ENCODE data around the gene THOC7.

The THOC7 gene

DNA sequence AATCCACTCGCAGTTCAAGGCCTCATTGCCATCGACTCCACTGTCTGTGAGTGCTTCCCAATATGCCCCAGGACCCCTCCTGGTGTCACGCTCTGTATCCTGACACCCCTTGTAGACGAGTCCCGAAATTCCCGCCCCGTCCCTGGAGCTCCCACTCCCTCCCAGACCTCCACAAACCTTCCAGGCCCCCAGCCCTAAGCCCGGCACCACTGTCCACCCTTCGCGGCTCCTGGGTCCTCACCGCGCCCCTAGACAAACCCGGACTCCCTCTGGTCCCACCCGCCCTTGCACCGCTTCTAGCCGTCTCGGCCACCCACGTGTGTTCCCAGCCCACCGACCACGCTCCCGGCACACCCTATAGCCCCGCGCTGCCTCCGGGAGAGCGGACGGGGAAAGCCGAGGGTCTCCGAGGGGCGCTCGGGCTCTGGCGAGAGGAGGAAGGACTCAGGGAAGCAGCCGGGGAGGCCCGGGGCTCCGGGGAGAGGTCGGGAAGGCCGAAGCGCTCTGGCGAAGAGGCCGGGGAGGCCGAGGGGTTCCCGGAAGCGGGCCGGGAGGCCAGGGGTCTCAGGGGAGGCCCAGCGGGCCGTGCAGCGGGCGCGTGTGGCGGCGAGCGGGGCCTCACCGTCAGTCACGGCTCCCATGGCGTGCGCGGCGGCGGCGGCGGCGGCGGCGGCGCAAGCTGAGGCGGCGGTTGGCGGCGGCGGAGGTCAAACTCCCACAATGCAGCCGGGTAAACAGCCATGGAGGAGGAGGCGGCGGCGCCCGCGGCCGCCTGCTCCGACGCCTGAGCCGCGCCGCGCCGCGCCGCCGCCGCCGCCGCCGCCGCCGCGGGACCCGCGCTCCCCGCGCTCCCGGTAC is at the start of gene THOC7, which contains the start of gene ATXN7:
Gene THOC7, minus strand, starts transcription at position 656 of the 858 bp plus-strand sequence. Its CDS starts 15 bp downstream, at position 641.
Gene ATXN7, plus strand, starts transcription at position 718 of the 858 bp plus-strand sequence. CDS start 48,732 bp downstream, outside the sequence.
- DNase-seq: peak; percentile 69

DNA sequence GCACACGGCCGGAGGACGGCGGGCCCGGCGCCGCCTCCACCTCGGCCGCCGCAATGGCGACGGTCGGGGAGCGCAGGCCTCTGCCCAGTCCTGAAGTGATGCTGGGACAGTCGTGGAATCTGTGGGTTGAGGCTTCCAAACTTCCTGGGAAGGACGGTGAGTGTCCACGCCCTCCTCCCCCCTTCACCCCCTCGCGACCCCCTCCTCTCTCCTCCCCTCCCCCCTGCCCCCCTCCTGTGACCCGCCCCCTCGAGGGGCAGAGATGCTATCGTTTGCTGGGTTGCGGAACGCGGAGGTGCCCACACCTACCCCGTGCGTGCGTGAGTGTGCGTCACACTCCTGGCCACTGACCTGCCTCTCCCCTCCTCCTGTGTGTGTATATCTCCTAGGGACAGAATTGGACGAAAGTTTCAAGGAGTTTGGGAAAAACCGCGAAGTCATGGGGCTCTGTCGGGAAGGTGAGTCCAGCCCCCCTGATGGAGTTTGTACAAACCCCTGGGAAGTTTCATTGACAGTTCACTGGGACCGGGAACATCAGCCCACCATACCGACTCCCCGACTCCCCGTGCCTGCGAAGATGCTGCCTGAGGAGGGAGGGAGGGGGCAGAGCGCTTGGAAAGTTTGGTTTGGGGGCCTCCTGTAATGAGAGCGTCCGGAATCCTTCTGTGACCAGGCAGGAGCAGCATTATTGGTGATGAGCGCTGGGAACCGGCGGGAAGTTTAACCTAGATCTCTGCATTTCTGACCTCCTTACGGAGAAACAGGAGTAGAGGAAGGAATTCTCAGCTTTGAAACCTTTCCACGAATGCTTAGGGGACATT is 49.4 kb upstream of the THOC7 start:
- DNase-seq: peak; percentile 44

DNA sequence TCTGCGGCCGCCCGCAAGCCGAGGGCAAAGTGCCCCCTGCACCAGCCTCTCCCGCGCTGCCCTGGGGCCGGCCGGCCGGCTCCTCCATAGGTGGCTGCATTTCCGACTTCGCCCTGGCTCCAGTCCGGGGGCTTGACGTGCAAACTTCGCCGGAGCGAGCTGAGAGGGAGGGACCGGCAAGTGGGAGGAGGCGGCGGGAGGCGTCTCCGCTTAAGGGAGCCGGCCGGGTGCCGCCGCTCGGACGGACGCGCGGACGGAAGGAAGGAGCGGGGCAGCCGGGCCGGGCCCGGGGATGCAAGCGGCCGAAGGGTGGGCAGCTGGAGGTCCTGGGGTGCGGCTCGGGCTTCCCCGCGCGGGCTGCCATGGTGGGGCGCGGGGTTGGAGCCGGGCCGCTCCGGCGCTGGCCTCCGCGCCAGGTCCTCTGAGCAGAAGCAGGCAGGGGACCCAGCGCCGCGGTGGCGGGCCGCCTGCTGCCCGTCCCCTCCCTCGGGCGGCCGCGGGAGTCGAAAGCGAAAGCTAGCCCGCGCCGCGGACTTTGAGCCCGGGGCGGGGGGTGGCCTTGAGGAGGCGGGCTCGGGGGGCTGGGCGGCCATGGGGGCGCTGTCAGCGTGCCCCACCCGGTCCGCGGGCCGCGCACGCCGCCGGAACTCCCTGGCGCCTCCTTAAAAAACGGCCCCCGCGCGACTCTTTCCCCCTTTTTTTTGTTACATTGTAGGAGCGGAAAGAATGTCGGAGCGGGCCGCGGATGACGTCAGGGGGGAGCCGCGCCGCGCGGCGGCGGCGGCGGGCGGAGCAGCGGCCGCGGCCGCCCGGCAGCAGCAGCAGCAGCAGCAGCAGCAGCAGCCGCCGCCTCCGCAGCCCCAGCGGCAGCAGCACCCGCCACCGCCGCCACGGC is 48.5 kb upstream of the THOC7 start, which contains the start of gene SCAANT1:
Gene SCAANT1, minus strand, starts transcription at position 511 of the 895 bp plus-strand sequence.
- peak; percentile 79 for DNase-seq

DNA sequence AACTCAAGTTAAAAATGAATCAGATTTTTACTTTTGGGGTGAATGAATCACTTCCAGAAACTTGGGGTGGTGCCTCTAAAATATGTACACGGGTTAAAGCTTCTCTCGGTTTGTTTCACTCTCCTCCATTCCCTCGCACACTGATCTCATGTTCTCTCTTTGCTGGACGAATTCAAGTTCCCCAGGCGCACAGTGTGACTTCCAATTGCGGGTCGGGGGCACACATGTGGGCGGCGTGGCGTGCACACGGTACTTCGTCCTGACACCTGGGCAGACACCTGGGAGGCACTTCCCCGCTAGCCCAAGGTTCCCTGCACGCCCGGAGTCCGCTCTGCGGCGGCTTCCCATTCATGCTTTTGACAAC is 47.9 kb upstream of the THOC7 start:
- DNase-seq: no peak

DNA sequence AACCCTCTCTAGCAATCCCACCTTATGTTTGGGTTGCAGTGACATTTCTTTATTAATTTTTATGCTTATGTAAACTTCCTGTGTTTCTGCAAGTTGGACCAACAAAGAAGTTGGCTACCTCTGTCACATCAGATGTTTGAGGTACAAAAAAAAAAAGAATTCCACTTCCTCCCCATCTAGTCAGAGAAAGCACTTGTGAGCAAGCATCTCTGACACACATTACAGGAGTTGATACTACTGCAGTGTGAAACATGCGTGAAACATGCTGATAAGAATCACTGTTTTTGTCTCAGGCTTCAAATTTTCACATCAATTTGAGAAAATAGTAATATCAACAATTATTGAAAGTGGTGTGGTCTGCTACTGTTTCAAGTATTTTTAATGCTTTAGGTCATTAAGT is 47.3 kb upstream of the THOC7 start:
- DNase-seq: no peak

DNA sequence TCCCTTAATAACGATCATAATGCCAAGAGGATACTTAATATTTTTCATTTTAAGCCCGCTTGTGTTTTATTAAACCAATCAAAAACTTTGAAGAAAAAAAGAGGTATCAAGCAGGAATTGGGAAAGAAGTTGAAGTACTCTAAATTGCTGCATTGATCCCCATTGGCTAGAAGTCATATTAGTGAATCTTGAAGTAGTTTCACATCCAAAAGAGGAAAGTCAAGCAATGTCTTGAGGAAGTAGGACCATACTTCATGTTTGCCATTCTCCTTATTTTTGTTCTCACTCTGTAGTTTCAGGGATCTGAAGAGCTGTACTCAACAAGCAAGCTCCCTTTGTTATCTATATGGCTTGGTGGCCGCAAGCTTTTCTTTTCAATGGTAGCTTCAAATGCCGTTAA is 46.4 kb upstream of the THOC7 start:
- no peak for DNase-seq

DNA sequence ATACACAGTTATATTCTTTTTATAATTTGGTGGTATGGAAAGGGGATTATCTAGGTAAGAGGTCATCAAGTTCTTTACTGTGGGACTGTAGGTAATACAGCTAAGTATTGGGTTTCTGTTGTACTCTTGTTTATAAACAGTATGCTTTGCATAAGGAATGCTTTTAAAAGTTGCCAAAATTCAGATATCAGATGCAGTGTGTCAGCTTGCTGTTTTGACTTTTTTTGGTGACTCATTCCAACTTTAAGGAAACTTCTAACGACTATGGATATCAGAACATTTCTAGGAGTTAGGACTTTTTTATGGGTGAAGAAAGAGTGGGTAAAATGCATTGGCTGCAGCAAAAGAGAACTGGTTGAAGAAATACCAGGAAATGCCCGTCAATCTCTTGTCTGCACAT is 45.8 kb upstream of the THOC7 start:
- no peak for DNase-seq

DNA sequence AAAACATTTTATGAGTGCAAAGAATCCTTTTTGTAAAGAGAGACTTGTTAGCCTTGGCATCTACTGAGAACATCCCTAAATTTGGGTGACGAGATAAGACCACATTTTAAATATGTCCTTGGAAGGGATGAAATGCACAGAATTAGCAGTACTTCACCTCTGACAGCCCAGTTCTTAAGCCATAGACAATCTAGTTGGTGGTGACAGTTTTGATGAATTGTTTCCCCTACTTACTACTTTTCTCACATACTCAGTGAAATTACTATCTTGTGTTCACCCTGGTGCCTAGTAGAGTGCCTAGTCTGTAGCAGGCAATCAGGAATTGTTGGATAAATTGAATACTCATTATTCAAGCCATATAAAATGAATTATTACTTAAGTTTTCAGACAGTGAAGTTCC is 45.2 kb upstream of the THOC7 start:
- DNase-seq: no peak

DNA sequence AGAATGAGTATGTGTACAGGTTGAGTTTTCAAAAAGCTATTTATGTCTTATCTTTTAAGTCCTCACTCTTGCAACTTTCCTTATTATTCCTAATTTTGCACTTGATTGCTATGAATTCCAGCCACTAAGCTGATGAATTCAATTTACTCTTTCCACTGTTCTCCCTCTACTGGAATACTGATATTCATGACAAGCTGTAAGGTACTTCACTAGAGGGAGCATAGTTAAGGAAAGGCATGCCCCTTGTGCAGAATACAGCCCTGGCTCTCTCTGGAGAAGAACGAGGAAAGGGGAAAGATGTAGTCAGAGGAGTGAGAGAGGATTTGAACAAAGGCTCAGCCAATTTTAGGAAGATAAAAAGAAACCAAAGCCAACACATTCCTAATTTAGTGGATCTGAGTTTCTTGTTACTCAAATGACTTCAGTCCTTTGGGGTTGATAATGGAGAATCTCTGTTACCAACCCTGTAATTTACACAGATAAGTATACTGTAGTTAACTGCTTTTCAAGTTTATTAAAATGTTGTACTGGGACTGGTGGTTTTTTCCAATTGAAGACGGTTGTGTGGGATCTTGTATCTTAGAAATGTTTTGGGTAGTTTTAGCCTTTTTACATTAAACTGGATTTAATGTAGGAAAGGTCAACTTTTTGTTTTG is 44.6 kb upstream of the THOC7 start:
- no peak for DNase-seq

DNA sequence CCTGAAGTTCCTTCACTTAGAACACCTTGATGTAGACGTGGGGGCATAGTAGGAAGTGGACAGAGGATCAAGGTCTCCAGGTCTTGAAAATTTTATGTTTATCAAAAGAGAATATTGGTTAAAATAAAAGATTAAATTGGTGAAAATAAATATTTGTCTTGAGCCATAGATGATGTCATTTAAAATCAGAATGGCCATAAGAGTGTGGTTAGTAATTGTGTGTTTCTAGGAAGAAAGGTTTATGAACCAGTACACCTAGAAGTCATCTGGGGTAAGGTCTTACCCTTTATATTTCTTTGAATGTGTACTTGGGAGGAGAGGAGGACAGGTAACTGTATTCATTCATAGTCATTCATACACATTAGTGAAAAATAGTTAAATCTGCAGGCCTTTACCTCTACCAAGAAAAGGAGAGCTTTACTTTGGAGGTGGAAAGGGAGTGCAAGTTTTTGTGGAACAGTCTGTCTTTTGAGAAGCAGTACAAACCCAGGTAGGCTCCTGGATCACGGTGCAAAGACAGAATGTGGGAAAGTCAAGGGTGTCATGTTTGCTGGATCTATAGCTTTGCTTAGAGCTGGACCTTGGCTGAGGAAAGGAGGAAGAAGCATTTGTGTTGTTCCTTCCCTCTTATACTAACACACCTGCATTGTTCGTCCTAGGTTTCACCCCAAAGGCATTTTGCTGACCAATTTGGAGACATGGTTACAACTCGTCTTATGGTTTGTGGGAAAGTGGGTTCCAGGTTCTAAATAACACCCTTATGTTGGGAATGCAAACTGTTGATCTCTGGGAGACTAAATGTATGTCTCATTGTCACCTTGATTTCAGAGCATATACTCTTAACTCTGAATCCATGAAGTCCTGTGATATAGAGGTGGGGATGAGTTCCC is 42.4 kb upstream of the THOC7 start:
- DNase-seq: no peak

DNA sequence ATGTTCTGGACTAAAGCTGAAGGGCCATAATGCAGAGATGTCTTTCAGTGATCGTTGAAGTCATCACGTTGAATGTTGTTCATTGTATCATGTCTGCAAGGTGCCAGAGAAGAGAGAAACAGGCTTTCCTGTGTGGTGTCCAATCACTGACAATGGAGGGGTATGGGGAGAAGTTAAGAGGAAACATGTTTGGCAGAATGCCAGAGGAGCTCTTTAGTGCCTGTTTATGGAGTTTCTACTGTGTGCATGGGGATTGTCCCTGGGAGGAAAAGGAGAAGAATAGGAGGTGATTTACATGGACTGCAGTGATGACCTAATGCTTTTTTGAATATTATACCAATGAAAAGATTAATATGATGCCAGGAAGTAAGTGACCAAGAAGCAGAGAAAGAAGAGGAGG is 36.9 kb upstream of the THOC7 start:
- DNase-seq: no peak

DNA sequence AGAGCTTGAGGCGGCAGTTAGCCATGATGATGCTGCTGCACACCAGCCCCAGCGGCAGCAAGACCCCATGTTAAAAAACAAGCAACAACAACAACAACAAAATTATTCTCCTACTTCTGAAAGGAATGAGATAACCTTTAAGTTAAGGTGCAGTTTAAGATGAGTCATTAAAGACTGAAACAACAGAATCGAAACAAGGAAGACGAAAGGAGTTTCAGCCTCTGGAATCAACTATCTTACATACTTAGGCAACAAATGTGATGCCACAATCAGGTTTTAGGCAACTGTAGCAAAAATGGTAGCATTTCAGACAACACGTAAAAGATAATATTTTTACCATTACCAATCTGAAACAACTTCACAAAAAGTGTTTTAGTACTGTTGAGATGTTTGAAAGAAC is 36.4 kb upstream of the THOC7 start:
- no peak for DNase-seq

DNA sequence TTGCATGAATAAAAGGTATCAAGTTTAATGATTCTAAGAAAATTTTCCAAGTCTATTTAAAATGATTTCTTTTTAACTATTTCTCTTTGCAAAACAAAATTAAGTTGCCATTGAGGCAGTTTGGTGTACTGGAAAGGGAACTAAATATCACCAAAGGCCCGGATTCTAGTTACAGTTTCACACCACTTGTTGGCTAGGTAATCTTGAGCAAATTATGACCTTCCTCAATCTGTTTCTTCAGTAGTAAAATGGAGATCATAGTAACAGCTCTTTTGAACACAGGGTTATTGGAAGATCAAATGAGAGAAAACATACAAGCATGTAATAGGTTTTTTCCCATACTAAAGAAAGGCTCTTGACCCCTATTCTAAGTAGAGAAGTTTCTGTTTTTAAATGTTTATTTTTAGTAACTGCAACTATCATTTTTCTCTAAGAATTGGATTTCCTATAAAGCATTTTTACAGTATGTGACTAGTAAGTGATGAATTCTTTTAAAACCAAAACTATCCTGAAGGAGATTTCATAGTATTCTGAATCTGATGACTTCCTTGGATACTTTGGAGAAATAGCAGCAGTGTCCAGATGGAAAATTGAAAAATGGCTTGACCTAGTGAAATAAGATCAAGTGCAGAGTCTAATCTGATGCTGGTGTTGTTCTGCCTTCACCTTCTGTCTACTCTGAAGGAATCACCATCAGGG is 32.9 kb upstream of the THOC7 start:
- DNase-seq: no peak

DNA sequence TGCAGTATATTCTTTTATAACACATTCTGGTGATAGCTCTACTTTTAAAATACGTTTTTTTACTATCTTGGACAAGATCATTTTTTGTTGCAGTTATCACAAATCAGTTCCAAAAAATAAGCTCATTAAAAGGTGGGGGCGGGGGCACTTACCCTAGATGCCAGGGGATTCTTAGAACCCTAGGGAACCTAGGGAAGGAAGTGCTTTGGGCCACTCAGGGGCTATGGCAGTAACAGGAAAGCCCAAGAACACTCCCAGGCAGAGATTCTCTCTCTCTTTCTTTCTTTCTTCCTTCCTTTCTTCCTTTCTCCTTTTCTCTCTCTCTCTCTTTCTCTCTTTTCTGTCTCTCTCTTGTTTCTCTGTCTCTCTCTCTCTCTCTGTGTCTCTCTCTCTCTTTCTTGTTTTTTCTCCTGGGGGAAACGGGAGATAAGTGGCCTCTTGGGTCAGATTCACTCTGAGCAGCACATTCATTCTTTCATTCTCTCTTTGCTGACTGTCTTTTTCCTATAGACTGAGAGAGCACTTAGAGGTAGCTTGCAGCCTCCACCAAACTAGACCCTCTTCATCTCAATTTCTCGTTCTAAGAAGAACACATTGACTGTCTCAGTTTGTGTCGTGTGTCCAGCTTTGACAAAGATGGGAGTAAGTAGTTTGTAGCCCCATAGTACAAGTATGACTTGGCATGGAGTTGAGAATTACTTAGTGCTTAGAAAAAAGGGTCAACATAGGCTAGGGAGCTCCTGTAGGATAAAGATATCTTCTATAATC is 32.0 kb upstream of the THOC7 start:
- no peak for DNase-seq

DNA sequence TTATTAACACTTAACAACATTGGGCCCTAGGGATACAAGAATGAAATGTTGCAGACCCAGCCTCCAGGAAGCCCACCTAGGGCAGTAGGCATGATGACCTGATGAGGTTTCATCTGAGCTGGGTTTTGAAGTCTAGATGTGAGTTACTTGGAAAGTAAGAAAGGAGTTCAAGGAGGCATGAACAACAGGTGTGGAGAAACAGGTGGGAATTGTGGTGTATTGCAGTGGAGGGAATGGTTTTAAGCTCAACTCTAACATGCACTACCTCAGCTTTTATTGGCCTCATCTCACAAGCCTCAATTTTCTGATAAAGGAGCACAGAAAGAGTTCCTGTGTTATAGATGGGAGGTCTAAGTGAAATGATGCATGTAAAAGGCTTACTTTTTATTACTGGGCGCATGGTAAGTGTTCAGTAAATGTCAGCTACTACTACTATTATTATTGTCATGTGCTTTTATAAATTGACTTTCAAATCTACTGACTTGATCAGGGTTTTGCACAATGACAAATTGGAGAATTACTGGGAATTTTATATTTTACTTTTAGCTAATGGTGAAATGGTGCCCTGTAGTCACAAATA is 29.3 kb upstream of the THOC7 start:
- DNase-seq: no peak

DNA sequence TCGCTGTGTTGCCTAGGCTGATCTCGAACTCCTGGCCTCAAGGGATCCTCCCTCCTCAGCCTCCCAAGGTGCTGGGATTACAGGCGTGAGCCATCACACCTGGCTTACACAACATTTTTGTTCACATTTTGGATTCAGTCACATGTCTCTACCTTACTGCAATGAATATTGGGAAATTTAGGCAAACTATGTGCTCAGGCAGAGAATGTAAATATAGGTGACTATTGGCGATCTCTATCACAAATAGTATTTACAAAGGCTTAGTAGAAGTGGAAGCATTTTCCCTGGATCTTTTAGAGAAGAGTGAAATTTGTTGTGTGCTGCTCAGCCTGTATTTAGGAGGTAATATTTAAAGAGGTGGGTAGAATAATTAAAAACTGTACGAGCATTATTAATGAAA is 27.9 kb upstream of the THOC7 start:
- DNase-seq: no peak

DNA sequence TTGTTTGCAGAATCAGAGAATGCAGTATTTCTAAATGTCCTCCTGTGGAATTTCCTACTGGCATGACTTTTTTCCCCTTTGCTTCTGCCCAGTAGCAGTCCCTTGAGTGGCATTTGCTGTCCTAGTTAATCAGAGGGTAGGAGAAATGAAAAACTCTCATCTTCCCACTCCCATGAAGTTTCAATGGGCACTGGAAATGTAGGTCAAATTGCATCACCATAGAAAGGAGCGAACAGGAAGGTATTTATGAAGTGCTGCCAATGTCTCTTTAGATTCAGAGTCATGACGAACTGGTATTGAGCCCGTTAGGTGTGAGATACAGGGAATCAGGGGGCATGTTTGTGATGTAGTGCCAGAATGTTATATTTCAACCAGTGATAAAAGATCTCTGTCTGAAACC is 23.3 kb upstream of the THOC7 start:
- DNase-seq: no peak

DNA sequence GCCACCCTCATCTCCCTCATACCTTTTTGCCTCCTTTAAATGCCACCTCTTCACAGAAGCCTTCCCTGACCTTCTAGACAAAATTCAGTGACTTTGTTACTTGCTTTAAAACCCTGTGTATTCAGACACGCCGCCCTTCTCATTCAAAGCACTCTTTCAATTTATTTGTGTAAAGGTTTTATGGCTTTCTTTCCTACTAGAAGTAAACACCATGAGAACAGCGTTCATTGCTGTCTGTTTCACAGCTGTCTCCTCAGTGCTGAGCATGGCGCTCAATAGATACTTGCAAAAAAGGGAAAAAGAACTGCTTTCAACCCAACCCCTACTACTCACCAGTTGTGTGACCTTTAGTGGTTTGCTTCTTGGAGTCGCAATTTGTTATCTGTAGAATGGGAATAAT is 17.0 kb upstream of the THOC7 start:
- no peak for DNase-seq

DNA sequence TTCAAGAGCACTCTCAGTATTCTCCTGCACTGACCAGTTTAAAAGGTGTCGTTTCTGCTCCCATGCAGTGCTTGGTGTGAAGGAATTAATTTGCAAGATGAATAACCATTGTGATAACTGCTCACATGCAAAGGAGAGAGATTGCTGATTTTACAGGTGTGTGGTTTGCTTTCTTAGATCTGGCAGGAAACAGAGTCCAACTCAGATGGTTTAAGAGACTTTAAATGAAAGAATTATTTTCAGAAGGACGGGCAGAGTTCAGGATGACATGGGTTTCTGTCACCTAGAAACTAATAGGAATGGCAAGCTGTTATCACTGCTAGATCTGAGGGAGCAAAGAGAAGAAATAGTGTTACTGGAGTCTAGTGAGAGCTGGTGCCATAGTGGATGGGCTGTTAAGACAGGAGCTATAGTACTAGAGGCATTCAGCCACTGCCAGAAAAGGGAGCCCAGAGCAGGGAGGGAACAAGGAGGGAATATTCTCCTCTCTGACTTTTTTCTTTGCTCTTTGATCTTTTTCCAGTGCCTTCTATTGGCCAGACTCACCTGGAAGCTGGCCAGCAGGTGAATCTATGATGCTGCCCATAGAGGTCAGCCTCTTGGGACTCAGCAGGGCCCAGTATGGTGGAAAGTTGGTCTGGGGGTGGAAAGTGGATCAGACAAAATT is 14.9 kb upstream of the THOC7 start:
- DNase-seq: no peak
